Body of pancreas (tissue), 4 donors: ENCODE data around the gene UST. TPM values are rescaled to one million over a fixed set of nuclear protein-coding genes. Genes with fewer than 3 reads are reported as not detected.
"Not testable (repeated sequence)": the region's sequence is repeated elsewhere in the genome, so short reads cannot be mapped to it uniquely, and the experiment has no call there.

ENCODE experiments used
- ATAC-seq: fragments of 150-250 bp; one replicate; pipeline ENCODE4 v1.9.1; 2016
- DNase-seq, 4 donors: peaks; one replicate each; pipeline ENCODE4 v3.0.0-alpha.2; 2019
- H3K27ac ChIP-seq, 4 donors: fragments of 200-600 bp; sonication (generic); 1 replicate in 3 of 4; 2 replicates in 1 of 4; pipeline versions ENCODE4 v1.5.1 to v1.6.1; 2016 to 2019; ENCODE audit warnings: mild to moderate bottlenecking in 1 of 4, mixed read lengths in 1 of 4, moderate library complexity in 1 of 4
- H3K27me3 ChIP-seq, 2 donors: fragments of 200-600 bp; sonication (generic); one replicate each; pipeline ENCODE4 v1.6.0; 2016; ENCODE audit warnings: mild to moderate bottlenecking in 1 of 2
- H3K36me3 ChIP-seq, 2 donors: fragments of 200-600 bp; sonication (generic); replicated peaks in 1 of 2; 2 replicates each; pipeline ENCODE4 v1.5.1; 2016; ENCODE audit warnings: low read depth in 2 of 2; ENCODE audit not compliant: insufficient read depth in 1 of 2
- H3K4me1 ChIP-seq: fragments of 200-600 bp; sonication (generic); one replicate; pipeline ENCODE4 v1.6.0; 2016
- H3K4me3 ChIP-seq, 2 donors: fragments of 200-600 bp; sonication (generic); 1 replicate in 1 of 2; 2 replicates in 1 of 2; pipeline ENCODE4 v1.5.1; 2016 to 2019
- H3K9me3 ChIP-seq, 3 donors: fragments of 200-600 bp; sonication (generic); 1 replicate in 2 of 3; 2 replicates in 1 of 3; pipeline ENCODE4 v1.5.1; 2016
- CTCF ChIP-seq, 7 experiments: fragments of 450-650 bp in 4 of 7; fragments of 200-600 bp in 3 of 7; sonication (generic) in 3 of 7; IDR thresholded peaks; one replicate each; pipeline ENCODE4 v1.5.1; 2016 to 2019; ENCODE audit warnings: antibody characterized with exemption in 7 of 7
- POLR2A ChIP-seq, 3 donors: fragments of 450-650 bp; IDR thresholded peaks; one replicate each; pipeline ENCODE4 v1.6.1; 2016; ENCODE audit warnings: antibody characterized with exemption in 3 of 3, mild to moderate bottlenecking in 2 of 3
- WGBS, 2 donors: methylation state at CpG; one replicate each; pipeline ENCODE4 v1.1.5; 2017; 5-methylcytosine and 5-hydroxymethylcytosine counted together
- intact Hi-C: fragments of 100-400 bp; cut with DNase I; formaldehyde crosslinking; loops from one replicate; pipeline ENCODE4 v1.15.1; 2023
- total RNA-seq, 2 donors: library from RNA; depleted of rRNA; stranded (reverse); fragments of >200 nt; gene quantifications; one replicate each; pipeline ENCODE4 v1.1.0, GENCODE V29; 2016

UST gene
- total RNA-seq, 2 donors from 2014 or later = 11.4 to 28.3 TPM

- Histone ChIP-seq H3K27ac (no peak overlapping the region), H3K36me3 (no peaks in the 10 kb centered on the region), H3K9me3 (no peaks in the 10 kb centered on the region), H3K4me3 (no peak overlapping the region), H3K4me1 (peaks cover 15% of the 10 kb centered on the region), H3K27me3 (no peaks in the 10 kb centered on the region)
- ATAC-seq (no peak), DNase-seq (no peak)
- intact Hi-C loops = no loop called here
- TF ChIP-seq POLR2A (IDR thresholded peaks at IDR 0.05) = no peak
- TF ChIP-seq CTCF (IDR thresholded peaks at IDR 0.05) = no peak
- 89 to 96% methylated on average over 2 to 4 of the region's 4 CpGs for WGBS, 2 donors
These were observed 126.3 kb downstream of the UST start for GRCh38 chr6:148873154-148873553.

GRCh38 chr6:148873868-148874267 is 127.0 kb downstream of the UST start:
- H3K4me1 ChIP-seq = peaks cover 17% of the 10 kb centered on the region
- no peaks in the 10 kb centered on the region for H3K9me3 ChIP-seq
- no peaks in the 10 kb centered on the region for H3K27me3 ChIP-seq
- WGBS, 2 donors = 45% methylated on average over 5 of the region's 5 CpGs
- H3K27ac ChIP-seq = no peak overlapping the region
- intact Hi-C loops = no loop called here
- DNase-seq (no peak), ATAC-seq (no peak)
- H3K4me3 ChIP-seq = no peak overlapping the region
- TF ChIP-seq POLR2A (IDR thresholded peaks at IDR 0.05) = no peak
- no peak for TF ChIP-seq CTCF (IDR thresholded peaks at IDR 0.05)
- H3K36me3 ChIP-seq = no peaks in the 10 kb centered on the region

GRCh38 chr6:148874698-148875293 is 128.0 kb downstream of the UST start:
- peaks cover 21% of the 10 kb centered on the region for H3K4me1 ChIP-seq

GRCh38 chr6:148878683-148879082 is 131.9 kb downstream of the UST start:
- H3K9me3 ChIP-seq = no peaks in the 10 kb centered on the region
- 77 to 96% methylated on average over 5 of the region's 5 CpGs for WGBS, 2 donors
- no peak for ATAC-seq
- H3K27ac ChIP-seq = no peak overlapping the region
- no peak overlapping the region for H3K4me3 ChIP-seq
- no peak for DNase-seq
- no peak for TF ChIP-seq CTCF (IDR thresholded peaks at IDR 0.05)
- peaks cover 20% of the 10 kb centered on the region for H3K4me1 ChIP-seq
- no peaks in the 10 kb centered on the region for H3K27me3 ChIP-seq
- intact Hi-C loops = no loop called here
- no peaks in the 10 kb centered on the region for H3K36me3 ChIP-seq

More at GRCh38 chr6:148874698-148875293, 128.0 kb downstream of the UST start:
- no peak overlapping the region for H3K27ac ChIP-seq
- ATAC-seq (peak; percentile 53), DNase-seq (peak in 2 of 4 donors; percentile 7 to 21)
- no peak for TF ChIP-seq CTCF (IDR thresholded peaks at IDR 0.05)
- no peaks in the 10 kb centered on the region for H3K27me3 ChIP-seq
- intact Hi-C loops = no loop called here
- no peak overlapping the region for H3K4me3 ChIP-seq
- 12 to 19% methylated on average over 9 of the region's 9 CpGs for WGBS, 2 donors
- no peaks in the 10 kb centered on the region for H3K9me3 ChIP-seq
- no peaks in the 10 kb centered on the region for H3K36me3 ChIP-seq

GRCh38 chr6:148880742-148881141 is 133.9 kb downstream of the UST start:
- H3K36me3 ChIP-seq, H3K4me1 ChIP-seq, intact Hi-C loops, H3K9me3 ChIP-seq, H3K27me3 ChIP-seq, DNase-seq, H3K27ac ChIP-seq, H3K4me3 ChIP-seq, ATAC-seq: not testable (repeated sequence)
- 86 to 97% methylated on average over 7 of the region's 7 CpGs for whole genome bisulfite sequencing, 2 donors
